ENCODE measurements around the gene SCN1B.
"Not testable (repeated sequence)": the region's sequence is repeated elsewhere in the genome, so short reads cannot be mapped to it uniquely, and the experiment has no call there.

The SCN1B gene

GRCh38 chr19:35030257-35031071, at the start of gene SCN1B:
Gene SCN1B (plus strand): TSS chr19:35030470. CDS start chr19:35030821, 351 bp downstream.
- DNase-seq (ENCODE audit: low spot score) = peak; percentile 76

GRCh38 chr19:34982275-34982674, 48.0 kb upstream of the SCN1B start:
- DNase-seq (ENCODE audit: low spot score) = no peak

GRCh38 chr19:34983786-34984185, 46.5 kb upstream of the SCN1B start:
- no peak for DNase-seq (ENCODE audit: low spot score)

GRCh38 chr19:34984287-34984686, 46.0 kb upstream of the SCN1B start:
- DNase-seq (ENCODE audit: low spot score) = no peak

GRCh38 chr19:34985249-34986022, 44.8 kb upstream of the SCN1B start:
- DNase-seq (ENCODE audit: low spot score) = no peak

GRCh38 chr19:34988119-34988518, 42.2 kb upstream of the SCN1B start:
- DNase-seq (ENCODE audit: low spot score) = no peak

- DNase-seq (ENCODE audit: low spot score) = no peak
These were observed 41.0 kb upstream of the SCN1B start for GRCh38 chr19:34989298-34989697.

- no peak for DNase-seq (ENCODE audit: low spot score)
These were observed 39.6 kb upstream of the SCN1B start for GRCh38 chr19:34990578-34991192.

- DNase-seq (ENCODE audit: low spot score) = no peak
These were observed 38.5 kb upstream of the SCN1B start for GRCh38 chr19:34991542-34992333.

- not testable (repeated sequence) for DNase-seq (ENCODE audit: low spot score)
These were observed 37.7 kb upstream of the SCN1B start for GRCh38 chr19:34992582-34992981.

- no peak for DNase-seq (ENCODE audit: low spot score)
These were observed 36.0 kb upstream of the SCN1B start for GRCh38 chr19:34994286-34994642.

- peak; percentile 25 for DNase-seq (ENCODE audit: low spot score)
These were observed 35.4 kb upstream of the SCN1B start for GRCh38 chr19:34994643-34995541.

- no peak for DNase-seq (ENCODE audit: low spot score)
These were observed 34.7 kb upstream of the SCN1B start for GRCh38 chr19:34995551-34995950.

- DNase-seq (ENCODE audit: low spot score) = no peak
These were observed 33.1 kb upstream of the SCN1B start for GRCh38 chr19:34997071-34997617.

GRCh38 chr19:34998224-34998623, 32.0 kb upstream of the SCN1B start:
- not testable (repeated sequence) for DNase-seq (ENCODE audit: low spot score)

- no peak for DNase-seq (ENCODE audit: low spot score)
These were observed 31.3 kb upstream of the SCN1B start for GRCh38 chr19:34998777-34999497.

- DNase-seq (ENCODE audit: low spot score) = peak; percentile 75
These were observed 30.6 kb upstream of the SCN1B start, which contains the start of gene GRAMD1A for GRCh38 chr19:34999498-35000337. Gene GRAMD1A (plus strand): TSS chr19:35000323. CDS start chr19:35000479, 156 bp downstream.

GRCh38 chr19:35000338-35000646, 30.0 kb upstream of the SCN1B start:
- no peak for DNase-seq (ENCODE audit: low spot score)

All from LoVo (cell line).